KMS-11 (cell line): ENCODE measurements around the gene AKAP7.

Experiments
- H2AFZ ChIP-seq: fragments of 200-600 bp; sonication (generic); 2 replicates; pipeline ENCODE4 v1.6.1; 2016; ENCODE audit warnings: antibody characterized with exemption, mixed run types, low read depth
- H3K27ac ChIP-seq: fragments of 200-600 bp; sonication (generic); 2 replicates; pipeline ENCODE4 v1.6.1; 2016; ENCODE audit warnings: mild to moderate bottlenecking, mixed run types
- H3K27me3 ChIP-seq: fragments of 200-600 bp; sonication (generic); 2 replicates; pipeline ENCODE4 v1.6.1; 2017; ENCODE audit warnings: mild to moderate bottlenecking, low read depth, mixed run types, moderate library complexity; ENCODE audit not compliant: insufficient read depth
- H3K36me3 ChIP-seq: fragments of 200-600 bp; sonication (generic); 2 replicates; pipeline ENCODE4 v1.6.1; 2017; ENCODE audit warnings: mild to moderate bottlenecking, mixed run types; ENCODE audit not compliant: insufficient read depth
- H3K4me1 ChIP-seq: fragments of 200-600 bp; sonication (generic); 2 replicates; pipeline ENCODE4 v1.6.1; 2016; ENCODE audit warnings: mild to moderate bottlenecking, low read depth, mixed run types; ENCODE audit not compliant: poor library complexity, severe bottlenecking
- H3K4me2 ChIP-seq: fragments of 200-600 bp; sonication (generic); 2 replicates; pipeline ENCODE4 v1.7.0; 2016; ENCODE audit warnings: mild to moderate bottlenecking, mixed run types
- H3K4me3 ChIP-seq: fragments of 200-600 bp; sonication (generic); IDR thresholded peaks from 2 replicates; pipeline ENCODE4 v1.6.1; 2017; ENCODE audit warnings: low read depth, low read length, mixed read lengths; ENCODE audit not compliant: insufficient read depth
- H3K79me2 ChIP-seq: fragments of 200-600 bp; sonication (generic); 2 replicates; pipeline ENCODE4 v1.6.1; 2016; ENCODE audit warnings: low read depth, mixed run types; ENCODE audit not compliant: insufficient read depth
- H3K9ac ChIP-seq: fragments of 200-600 bp; sonication (generic); 2 replicates; pipeline ENCODE4 v1.6.1; 2016; ENCODE audit warnings: mild to moderate bottlenecking, mixed run types
- H4K20me1 ChIP-seq: fragments of 200-600 bp; sonication (generic); 2 replicates; pipeline ENCODE4 v1.6.1; 2016; ENCODE audit warnings: mild to moderate bottlenecking, mixed run types; ENCODE audit not compliant: insufficient read depth
- CTCF ChIP-seq: fragments of 200-600 bp; sonication (generic); conservative IDR thresholded peaks from 2 replicates; pipeline ENCODE4 v1.6.1; 2017; ENCODE audit warnings: low read depth, mild to moderate bottlenecking, antibody characterized with exemption, low read length, moderate library complexity, mixed read lengths

Gene AKAP7

GRCh38 chr6:131101911-131102680, 33.2 kb upstream of the AKAP7 start:
- Histone ChIP-seq H3K27me3 (no peaks in the 10 kb centered on the region), H3K4me1 (no peaks in the 10 kb centered on the region), H4K20me1 (no peaks in the 10 kb centered on the region), H2AFZ (no peak overlapping the region), H3K4me2 (no peak overlapping the region), H3K27ac (no peak overlapping the region), H3K9ac (no peak overlapping the region), H3K36me3 (no peaks in the 10 kb centered on the region), H3K79me2 (no peaks in the 10 kb centered on the region), H3K4me3 (no peak overlapping the region)
- TF ChIP-seq CTCF = no peak

GRCh38 chr6:131103296-131103695, 32.0 kb upstream of the AKAP7 start:
- Histone ChIP-seq H3K4me2 (no peak overlapping the region), H3K27me3 (no peaks in the 10 kb centered on the region)

GRCh38 chr6:131103901-131104300, 31.4 kb upstream of the AKAP7 start:
- Histone ChIP-seq H3K36me3 (no peaks in the 10 kb centered on the region), H3K4me2 (no peak overlapping the region), H3K9ac (no peak overlapping the region), H3K4me3 (no peak overlapping the region), H3K27me3 (no peaks in the 10 kb centered on the region), H2AFZ (no peak overlapping the region), H3K79me2 (no peaks in the 10 kb centered on the region), H4K20me1 (no peaks in the 10 kb centered on the region), H3K27ac (no peak overlapping the region), H3K4me1 (no peaks in the 10 kb centered on the region)
- TF ChIP-seq CTCF = no peak

More at GRCh38 chr6:131103296-131103695, 32.0 kb upstream of the AKAP7 start:
- no peaks in the 10 kb centered on the region for H4K20me1 ChIP-seq
- H3K4me1 ChIP-seq = no peaks in the 10 kb centered on the region
- no peaks in the 10 kb centered on the region for H3K79me2 ChIP-seq
- no peak overlapping the region for H3K27ac ChIP-seq
- H3K4me3 ChIP-seq = no peak overlapping the region
- no peaks in the 10 kb centered on the region for H3K36me3 ChIP-seq
- H3K9ac ChIP-seq = no peak overlapping the region
- H2AFZ ChIP-seq = no peak overlapping the region
- no peak for TF ChIP-seq CTCF

- Histone ChIP-seq H3K4me1 (no peaks in the 10 kb centered on the region), H3K27ac (no peak overlapping the region)
- no peak for TF ChIP-seq CTCF
These were observed 28.1 kb upstream of the AKAP7 start for GRCh38 chr6:131107151-131107550.

More at GRCh38 chr6:131107151-131107550, 28.1 kb upstream of the AKAP7 start:
- Histone ChIP-seq H4K20me1 (no peaks in the 10 kb centered on the region), H2AFZ (no peak overlapping the region), H3K79me2 (no peaks in the 10 kb centered on the region), H3K4me2 (no peak overlapping the region), H3K9ac (no peak overlapping the region), H3K27me3 (no peaks in the 10 kb centered on the region), H3K4me3 (no peak overlapping the region), H3K36me3 (no peaks in the 10 kb centered on the region)
